K562 (cell line): ENCODE results near the gene GPR153.

Source experiments
- HDGF ChIP-seq: fragments of 450-650 bp; IDR thresholded peaks from 2 replicates; pipeline ENCODE4 v1.6.1; 2016
- MYNN ChIP-seq, 2 experiments: sonication (generic); formaldehyde crosslinking in 1 of 2; IDR thresholded peaks; 2 replicates each; pipeline versions ENCODE4 v1.5.0 to v1.6.1; 2016 to 2020; ENCODE audit warnings: antibody characterized with exemption in 1 of 2, missing genetic modification reagents in 1 of 2
- PHF8 ChIP-seq: fragments of 200-600 bp; sonication (generic); IDR thresholded peaks from 2 replicates; pipeline ENCODE4 v1.6.1; 2012; ENCODE audit warnings: mixed run types, mild to moderate bottlenecking, inconsistent platforms, low read length, moderate library complexity, borderline replicate concordance
- TSHZ1 ChIP-seq: fragments of 250-450 bp; sonication (Bioruptor Pico); IDR thresholded peaks from 2 replicates; pipeline ENCODE4 v1.4.0; 2020; ENCODE audit warnings: mild to moderate bottlenecking, moderate library complexity
- ZFP91 ChIP-seq: sonication (generic); formaldehyde crosslinking; IDR thresholded peaks from 2 replicates; pipeline ENCODE4 v1.8.0; 2022; ENCODE audit warnings: mild to moderate bottlenecking, missing genetic modification reagents

- no peak for TF ChIP-seq TSHZ1
- no peak for TF ChIP-seq HDGF
- TF ChIP-seq ZFP91: no peak
- TF ChIP-seq MYNN (IDR thresholded peaks at IDR 0.05): no peak
- no peak for TF ChIP-seq MYNN (CRISPR knock-in tag; IDR thresholded peaks at IDR 0.05)
- TF ChIP-seq PHF8: no peak
Measured at GRCh38 chr1:6218375-6219164, 42.3 kb downstream of the GPR153 start.
